Stimulated activated CD8-positive, alpha-beta memory T cell treated with anti-CD3 and anti-CD28 coated beads, Interleukin-4, amount 100 ng/mL, for 48 hours (primary cell): ENCODE data around the gene MRPS31.
"Not testable (repeated sequence)": the region's sequence is repeated elsewhere in the genome, so short reads cannot be mapped to it uniquely, and the experiment has no call there.

Experiments used
- DNase-seq: peaks from one replicate; pipeline ENCODE4 v3.0.0-alpha.2; 2020

Gene MRPS31

GRCh38 chr13:40758811-40759210 is 12.2 kb downstream of the MRPS31 start:
- no peak for DNase-seq

GRCh38 chr13:40756042-40756441 is 14.9 kb downstream of the MRPS31 start:
- no peak for DNase-seq

GRCh38 chr13:40755082-40755700 is 15.8 kb downstream of the MRPS31 start:
- no peak for DNase-seq

GRCh38 chr13:40749327-40749726 is 21.7 kb downstream of the MRPS31 start:
- DNase-seq, result no peak

GRCh38 chr13:40735232-40735548 is 35.8 kb downstream of the MRPS31 start:
- not testable (repeated sequence) for DNase-seq

- not testable (repeated sequence) for DNase-seq
Measured at GRCh38 chr13:40734536-40735231, 36.3 kb downstream of the MRPS31 start.

- DNase-seq, result no peak
Measured at GRCh38 chr13:40732658-40733057, 38.3 kb downstream of the MRPS31 start.

GRCh38 chr13:40728595-40728994 is 42.4 kb downstream of the MRPS31 start:
- DNase-seq, result no peak

GRCh38 chr13:40714433-40714832 is 56.6 kb downstream of the MRPS31 start:
- DNase-seq, result not testable (repeated sequence)

GRCh38 chr13:40706439-40706838 is 64.6 kb downstream of the MRPS31 start:
- no peak for DNase-seq

GRCh38 chr13:40697711-40698110 is 73.3 kb downstream of the MRPS31 start:
- no peak for DNase-seq

- DNase-seq, result no peak
Measured at GRCh38 chr13:40694426-40694825, 76.6 kb downstream of the MRPS31 start.

GRCh38 chr13:40692946-40693345 is 78.0 kb downstream of the MRPS31 start:
- DNase-seq, result no peak

GRCh38 chr13:40688781-40689180 is 82.2 kb downstream of the MRPS31 start:
- no peak for DNase-seq

GRCh38 chr13:40682449-40683240 is 88.3 kb downstream of the MRPS31 start:
- DNase-seq, result no peak

- DNase-seq, result no peak
Measured at GRCh38 chr13:40681341-40682146, 89.4 kb downstream of the MRPS31 start.

- DNase-seq, result no peak
Measured at GRCh38 chr13:40680659-40681323, 90.2 kb downstream of the MRPS31 start.

- no peak for DNase-seq
Measured at GRCh38 chr13:40679480-40679985, 91.5 kb downstream of the MRPS31 start.
